Stimulated activated naive B cell treated with anti-CD40 and anti-IgM and Interleukin-4, amounts not matched to agents 10 μg/mL and 1 μg/mL and 100 μg/mL, for 72 hours (primary cell): ENCODE measurements around the gene BMP2K.
"Not testable (repeated sequence)": the region's sequence is repeated elsewhere in the genome, so short reads cannot be mapped to it uniquely, and the experiment has no call there.

Experiments used
- ATAC-seq, 2 donors: fragments of 150-1000 bp; cut with Tn5 transposase; replicated peaks; 2 replicates each; pipeline ENCODE4 v1.10.0; 2021; ENCODE audit warnings: moderate library complexity in 1 of 2
- DNase-seq: peaks from one replicate; pipeline ENCODE4 v3.0.0; 2021
- H3K27ac Mint-ChIP-seq: one replicate; pipeline ENCODE4 v1.8.0; 2022; ENCODE audit warnings: mild to moderate bottlenecking, mixed read lengths
- H3K27me3 Mint-ChIP-seq, 2 donors: one replicate each; pipeline ENCODE4 v1.8.0; 2022; ENCODE audit warnings: mixed read lengths in 2 of 2
- H3K36me3 Mint-ChIP-seq, 2 donors: one replicate each; pipeline ENCODE4 v1.8.0; 2022; ENCODE audit warnings: mixed read lengths in 2 of 2, mild to moderate bottlenecking in 1 of 2
- H3K4me1 Mint-ChIP-seq, 2 donors: one replicate each; pipeline ENCODE4 v1.8.0; 2022; ENCODE audit warnings: mixed read lengths in 2 of 2, mild to moderate bottlenecking in 1 of 2
- H3K4me3 Mint-ChIP-seq, 2 donors: one replicate each; pipeline ENCODE4 v1.8.0; 2022; ENCODE audit warnings: mild to moderate bottlenecking in 2 of 2, mixed read lengths in 2 of 2, moderate library complexity in 1 of 2
- H3K9me3 Mint-ChIP-seq, 2 donors: one replicate each; pipeline ENCODE4 v1.8.0; 2022; ENCODE audit warnings: mixed read lengths in 2 of 2, mild to moderate bottlenecking in 1 of 2

Gene BMP2K

DNA sequence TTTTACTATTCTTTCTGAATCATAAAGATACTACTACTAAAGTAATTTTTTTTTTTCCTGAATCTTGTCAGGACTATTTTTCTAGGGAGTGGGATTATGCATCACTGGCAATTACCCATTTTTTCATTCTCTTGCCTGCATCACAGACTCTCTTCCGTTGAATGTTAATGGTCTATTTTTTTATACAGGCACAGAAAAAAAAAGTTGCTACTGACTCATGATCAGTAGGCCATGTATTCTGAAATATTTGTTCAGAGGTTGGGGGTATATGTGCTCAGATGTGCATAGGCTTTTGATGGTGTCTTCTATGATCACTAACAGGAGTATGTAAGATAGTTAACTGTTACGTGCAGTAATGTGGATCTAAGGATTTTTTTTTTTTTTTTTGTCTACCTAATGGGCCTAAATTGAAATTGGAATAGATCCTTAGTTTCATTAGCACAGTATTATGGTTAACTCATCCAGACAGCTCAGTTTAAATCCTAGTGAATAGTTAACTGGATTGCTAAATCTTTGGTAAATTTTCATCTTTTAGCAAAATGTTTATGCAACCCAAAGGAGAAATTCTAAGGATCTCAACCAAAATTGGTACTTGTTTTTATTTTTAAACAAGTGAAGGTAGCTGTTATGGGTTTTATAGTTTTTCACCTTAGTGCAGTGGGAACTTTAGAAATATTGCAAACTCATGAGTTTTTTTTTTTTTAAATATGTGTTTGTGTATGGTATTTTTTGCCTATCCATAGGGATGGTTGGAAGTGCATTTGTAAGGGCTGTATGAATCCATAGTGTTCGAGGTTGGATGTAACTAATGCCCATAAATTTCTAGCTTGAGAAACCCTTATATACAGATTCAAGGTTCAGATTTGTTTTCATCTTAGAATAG lies 12.1 kb downstream of the BMP2K start:
- peaks cover 3 to 7% of the 10 kb centered on the region in 2 donors for H3K9me3 Mint-ChIP-seq

DNA sequence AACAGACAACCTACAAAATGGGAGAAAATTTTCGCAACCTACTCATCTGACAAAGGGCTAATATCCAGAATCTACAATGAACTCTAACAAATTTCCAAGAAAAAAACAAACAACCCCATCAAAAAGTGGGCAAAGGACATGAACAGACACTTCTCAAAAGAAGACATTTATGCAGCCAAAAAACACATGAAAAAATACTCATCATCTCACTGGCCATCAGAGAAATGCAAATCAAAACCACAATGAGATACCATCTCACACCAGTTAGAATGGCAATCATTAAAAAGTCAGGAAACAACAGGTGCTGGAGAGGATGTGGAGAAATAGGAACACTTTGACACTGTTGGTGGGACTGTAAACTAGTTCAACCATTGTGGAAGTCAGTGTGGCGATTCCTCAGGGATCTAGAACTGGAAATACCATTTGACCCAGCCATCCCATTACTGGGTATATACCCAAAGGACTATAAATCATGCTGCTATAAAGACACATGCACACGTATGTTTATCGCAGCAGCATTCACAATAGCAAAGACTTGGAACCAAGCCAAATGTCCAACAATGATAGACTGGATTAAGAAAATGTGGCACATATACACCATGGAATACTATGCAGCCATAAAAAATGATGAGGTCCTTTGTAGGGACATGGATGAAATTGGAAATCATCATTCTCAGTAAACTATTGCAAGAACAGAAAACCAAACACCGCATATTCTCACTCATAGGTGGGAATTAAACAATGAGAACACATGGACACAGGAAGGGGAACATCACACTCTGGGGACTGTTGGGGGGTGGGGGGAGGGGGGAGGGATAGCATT lies 19.7 kb downstream of the BMP2K start:
- not testable (repeated sequence) for H3K4me3 Mint-ChIP-seq, H3K27me3 Mint-ChIP-seq, DNase-seq, ATAC-seq, H3K27ac Mint-ChIP-seq
- Mint-ChIP-seq H3K4me1 (peaks cover 37 to 56% of the 10 kb centered on the region in 2 donors), H3K9me3 (peaks cover 0 to 11% of the 10 kb centered on the region in 2 donors), H3K36me3 (peaks cover 25 to 41% of the 10 kb centered on the region in 2 donors)

More for the DNA sequence above, 12.1 kb downstream of the BMP2K start:
- Mint-ChIP-seq H3K27me3 (no peaks in the 10 kb centered on the region), H3K4me1 (peaks cover 35 to 68% of the 10 kb centered on the region in 2 donors), H3K36me3 (peaks cover 20 to 29% of the 10 kb centered on the region in 2 donors), H3K4me3 (no peak overlapping the region), H3K27ac (no peak overlapping the region)
- DNase-seq = no peak
- ATAC-seq = peak in 1 of 2 donors; percentile 27

DNA sequence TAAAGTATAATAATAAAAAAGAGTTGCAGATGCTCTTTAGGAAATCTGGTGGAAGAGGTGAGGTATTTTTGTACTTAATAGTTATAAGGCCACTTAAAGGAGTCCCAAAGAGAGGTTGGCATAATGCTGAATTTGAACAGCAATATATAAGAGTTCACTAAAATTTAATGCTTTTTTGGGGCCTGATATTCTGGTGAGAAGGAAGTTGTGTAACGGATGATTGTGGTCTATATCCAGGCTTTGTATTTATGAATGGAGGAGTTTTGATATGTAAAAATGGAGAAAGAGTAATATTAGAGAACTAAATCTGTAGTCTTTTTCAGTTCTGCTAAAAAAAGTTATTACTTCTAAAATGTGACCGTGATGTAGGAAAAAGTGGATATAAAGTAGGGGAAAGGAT lies 20.4 kb downstream of the BMP2K start:
- Mint-ChIP-seq H3K4me3 (no peak overlapping the region), H3K27ac (peak overlapping the region; percentile 2), H3K27me3 (no peaks in the 10 kb centered on the region), H3K9me3 (peaks cover 0 to 7% of the 10 kb centered on the region in 2 donors), H3K36me3 (peaks cover 19 to 36% of the 10 kb centered on the region in 2 donors), H3K4me1 (peaks cover 35 to 56% of the 10 kb centered on the region in 2 donors)
- DNase-seq (no peak), ATAC-seq (no peak)

DNA sequence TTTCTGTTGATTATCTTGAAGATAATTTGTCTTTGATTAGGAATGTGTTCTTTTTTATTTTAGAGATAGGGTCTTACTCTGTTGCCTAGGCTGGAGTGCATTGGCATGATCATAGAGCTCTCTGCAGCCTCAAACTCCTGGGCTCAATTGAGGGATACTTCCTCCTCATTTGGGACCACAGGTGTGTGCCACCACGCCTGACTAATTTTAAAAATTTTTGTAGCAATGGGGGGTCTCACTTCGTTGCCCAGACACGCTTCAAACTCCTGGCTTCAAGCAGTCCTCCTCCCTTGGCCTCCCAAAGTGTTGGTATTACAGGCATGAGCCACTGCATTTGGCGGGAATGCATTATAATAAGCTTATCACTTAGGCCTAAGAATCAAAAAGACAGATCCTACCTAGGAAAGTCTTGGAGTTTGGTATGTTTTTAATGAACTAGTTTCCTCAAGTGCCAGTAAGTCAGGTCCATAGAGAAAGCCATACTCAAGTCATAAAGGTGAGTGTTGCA lies 21.7 kb downstream of the BMP2K start:
- Mint-ChIP-seq H3K4me1 (peaks cover 40 to 58% of the 10 kb centered on the region in 2 donors), H3K27ac (no peak overlapping the region)
- ATAC-seq = no peak

GRCh38 chr4:78799551-78800495 lies 23.7 kb downstream of the BMP2K start:
- H3K4me3 Mint-ChIP-seq = no peak overlapping the region
- peaks cover 0 to 7% of the 10 kb centered on the region in 2 donors for H3K9me3 Mint-ChIP-seq
- DNase-seq (no peak), ATAC-seq (peak; percentile 57 to 61)
- no peaks in the 10 kb centered on the region for H3K27me3 Mint-ChIP-seq
- H3K4me1 Mint-ChIP-seq = peaks cover 39 to 74% of the 10 kb centered on the region in 2 donors
- H3K36me3 Mint-ChIP-seq = peaks cover 19 to 39% of the 10 kb centered on the region in 2 donors
- H3K27ac Mint-ChIP-seq = no peak overlapping the region

More for the DNA sequence above, 21.7 kb downstream of the BMP2K start:
- DNase-seq = no peak
- no peak overlapping the region for H3K4me3 Mint-ChIP-seq
- no peaks in the 10 kb centered on the region for H3K27me3 Mint-ChIP-seq
- H3K36me3 Mint-ChIP-seq = peaks cover 19 to 38% of the 10 kb centered on the region in 2 donors
- peaks cover 0 to 7% of the 10 kb centered on the region in 2 donors for H3K9me3 Mint-ChIP-seq

GRCh38 chr4:78800965-78801364 lies 24.8 kb downstream of the BMP2K start:
- DNase-seq = no peak
- Mint-ChIP-seq H3K27me3 (no peaks in the 10 kb centered on the region), H3K27ac (peak overlapping the region; percentile 53), H3K4me1 (peaks cover 39 to 74% of the 10 kb centered on the region in 2 donors), H3K4me3 (no peak overlapping the region), H3K9me3 (peaks cover 4 to 8% of the 10 kb centered on the region in 2 donors), H3K36me3 (peaks cover 19 to 39% of the 10 kb centered on the region in 2 donors)
- no peak for ATAC-seq

DNA sequence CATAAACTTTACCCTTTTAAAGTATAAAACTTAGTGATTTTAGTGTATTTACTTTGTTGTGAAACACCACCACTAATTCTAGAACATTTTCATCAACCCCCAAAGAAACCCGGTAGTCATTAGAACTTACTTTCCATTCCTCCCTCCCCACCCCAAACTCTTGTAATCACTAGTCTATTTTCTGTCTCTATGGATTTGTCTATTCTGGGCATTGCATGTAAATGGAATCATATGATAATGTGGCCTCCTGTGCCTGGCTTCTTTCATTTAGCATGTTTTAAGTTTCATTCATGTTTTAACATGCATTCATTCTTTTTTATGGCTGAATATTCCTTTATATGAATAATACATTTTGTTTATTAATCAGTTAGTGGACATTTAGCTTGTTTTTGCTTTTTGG lies 27.8 kb downstream of the BMP2K start:
- no peak for DNase-seq
- Mint-ChIP-seq H3K4me1 (peaks cover 29 to 62% of the 10 kb centered on the region in 2 donors), H3K4me3 (no peak overlapping the region), H3K27ac (no peak overlapping the region), H3K9me3 (peaks cover 8 to 11% of the 10 kb centered on the region in 2 donors), H3K27me3 (no peaks in the 10 kb centered on the region), H3K36me3 (peaks cover 31 to 55% of the 10 kb centered on the region in 2 donors)
- no peak for ATAC-seq

GRCh38 chr4:78806943-78807460 lies 30.9 kb downstream of the BMP2K start:
- Mint-ChIP-seq H3K27ac (peak overlapping the region; percentile 59), H3K27me3 (no peaks in the 10 kb centered on the region), H3K36me3 (peaks cover 32 to 54% of the 10 kb centered on the region in 2 donors), H3K4me3 (no peak overlapping the region), H3K9me3 (peaks cover 5 to 11% of the 10 kb centered on the region in 2 donors), H3K4me1 (peaks cover 24 to 64% of the 10 kb centered on the region in 2 donors)
- no peak for ATAC-seq
- DNase-seq = no peak

DNA sequence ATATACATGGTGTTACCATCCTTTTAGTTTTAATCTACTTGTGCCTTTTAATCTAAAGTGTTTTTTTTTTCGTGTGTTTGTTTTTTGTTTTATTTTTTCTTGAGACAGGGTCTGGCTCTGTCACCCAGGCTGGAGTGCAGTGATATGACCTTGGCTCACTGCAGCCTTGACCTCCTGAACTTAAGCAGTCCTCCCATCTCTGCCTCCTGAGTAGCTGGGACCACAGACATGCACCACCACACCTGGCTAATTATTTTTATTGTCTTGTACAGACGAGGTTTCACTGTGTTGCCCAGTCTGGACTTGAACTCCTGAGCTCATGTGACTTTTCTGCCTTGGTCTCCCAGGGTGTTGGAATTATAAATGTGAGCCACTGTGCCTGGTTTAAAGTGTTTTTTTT lies 33.1 kb downstream of the BMP2K start:
- H3K4me3 Mint-ChIP-seq = no peak overlapping the region
- H3K4me1 Mint-ChIP-seq = peaks cover 33 to 67% of the 10 kb centered on the region in 2 donors
- no peak for DNase-seq
- H3K9me3 Mint-ChIP-seq = peaks cover 18 to 20% of the 10 kb centered on the region in 2 donors
- no peak for ATAC-seq
- no peaks in the 10 kb centered on the region for H3K27me3 Mint-ChIP-seq
- H3K27ac Mint-ChIP-seq = peak overlapping the region; percentile 10
- peaks cover 50 to 67% of the 10 kb centered on the region in 2 donors for H3K36me3 Mint-ChIP-seq

- Mint-ChIP-seq H3K4me3 (no peak overlapping the region), H3K27ac (peak overlapping the region; percentile 16), H3K4me1 (peaks cover 32 to 63% of the 10 kb centered on the region in 2 donors), H3K27me3 (no peaks in the 10 kb centered on the region), H3K36me3 (peaks cover 46 to 62% of the 10 kb centered on the region in 2 donors), H3K9me3 (peaks cover 15 to 18% of the 10 kb centered on the region in 2 donors)
- DNase-seq (no peak), ATAC-seq (no peak)
Observed at GRCh38 chr4:78809928-78810835, 34.0 kb downstream of the BMP2K start.

- H3K27me3 Mint-ChIP-seq = no peaks in the 10 kb centered on the region
- no peak overlapping the region for H3K4me3 Mint-ChIP-seq
- H3K27ac Mint-ChIP-seq = no peak overlapping the region
- peaks cover 14 to 16% of the 10 kb centered on the region in 2 donors for H3K9me3 Mint-ChIP-seq
- H3K36me3 Mint-ChIP-seq = peaks cover 43 to 60% of the 10 kb centered on the region in 2 donors
- ATAC-seq (no peak), DNase-seq (no peak)
- peaks cover 33 to 67% of the 10 kb centered on the region in 2 donors for H3K4me1 Mint-ChIP-seq
Observed at GRCh38 chr4:78811034-78811433, 34.9 kb downstream of the BMP2K start.

GRCh38 chr4:78818530-78819079 lies 42.5 kb downstream of the BMP2K start:
- Mint-ChIP-seq H3K4me1 (peaks cover 17 to 51% of the 10 kb centered on the region in 2 donors), H3K4me3 (no peak overlapping the region), H3K9me3 (peaks cover 5 to 7% of the 10 kb centered on the region in 2 donors), H3K27ac (no peak overlapping the region), H3K27me3 (no peaks in the 10 kb centered on the region), H3K36me3 (peaks cover 17 to 27% of the 10 kb centered on the region in 2 donors)
- no peak for DNase-seq
- no peak for ATAC-seq
